ENCODE results near the gene MGAT3.
A peak's percentile ranks its signal among the peaks of the same experiment; 100 is the strongest.
"Not testable (repeated sequence)": the region's sequence is repeated elsewhere in the genome, so short reads cannot be mapped to it uniquely, and the experiment has no call there.

MGAT3 gene

DNA sequence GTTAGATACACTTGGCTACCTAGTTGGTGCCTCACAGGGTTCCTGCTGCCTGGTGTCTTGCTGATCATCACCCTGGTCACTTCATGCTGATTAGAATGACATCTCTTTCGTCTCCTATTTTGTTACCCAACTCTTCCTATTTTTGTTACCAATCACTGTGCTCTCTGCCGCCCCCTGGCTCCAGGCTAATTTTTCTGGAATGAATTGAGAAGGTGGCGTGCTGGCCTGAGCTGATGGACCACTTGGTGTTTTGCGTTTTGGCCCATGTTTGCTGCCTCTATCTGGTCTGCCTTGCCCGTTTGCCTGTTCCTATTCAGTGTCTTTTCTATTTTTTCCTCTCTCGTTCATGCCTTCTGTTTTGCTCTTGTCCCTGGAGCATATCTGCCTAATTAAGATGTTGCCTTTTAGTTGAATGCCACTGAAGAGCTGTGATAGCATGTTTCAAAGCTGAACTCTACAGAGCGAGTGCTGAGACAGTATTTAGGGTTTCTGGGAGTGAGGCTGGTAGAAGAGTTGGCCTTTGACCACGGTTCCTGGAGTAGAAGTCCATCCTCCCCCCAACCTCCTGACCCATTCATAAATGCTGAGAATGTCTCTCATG lies 57.7 kb downstream of the MGAT3 start:
- H3K9ac ChIP-seq (ENCODE audit: low read depth, low read length): no peak overlapping the region
- H3K9me3 ChIP-seq (ENCODE audit: control insufficient read depth, insufficient read depth, low read length): no peaks in the 10 kb centered on the region
- H3K27me3 ChIP-seq (ENCODE audit: control insufficient read depth, insufficient read depth, low read length): peaks cover 47% of the 10 kb centered on the region
- peaks cover 25% of the 10 kb centered on the region for H3K36me3 ChIP-seq (ENCODE audit: control insufficient read depth, insufficient read depth, low read length)
- H3K4me1 ChIP-seq (ENCODE audit: control insufficient read depth, insufficient read depth, low read length): peaks cover 3% of the 10 kb centered on the region
- H3K4me3 ChIP-seq (ENCODE audit: low read depth, low read length): no peak overlapping the region

DNA sequence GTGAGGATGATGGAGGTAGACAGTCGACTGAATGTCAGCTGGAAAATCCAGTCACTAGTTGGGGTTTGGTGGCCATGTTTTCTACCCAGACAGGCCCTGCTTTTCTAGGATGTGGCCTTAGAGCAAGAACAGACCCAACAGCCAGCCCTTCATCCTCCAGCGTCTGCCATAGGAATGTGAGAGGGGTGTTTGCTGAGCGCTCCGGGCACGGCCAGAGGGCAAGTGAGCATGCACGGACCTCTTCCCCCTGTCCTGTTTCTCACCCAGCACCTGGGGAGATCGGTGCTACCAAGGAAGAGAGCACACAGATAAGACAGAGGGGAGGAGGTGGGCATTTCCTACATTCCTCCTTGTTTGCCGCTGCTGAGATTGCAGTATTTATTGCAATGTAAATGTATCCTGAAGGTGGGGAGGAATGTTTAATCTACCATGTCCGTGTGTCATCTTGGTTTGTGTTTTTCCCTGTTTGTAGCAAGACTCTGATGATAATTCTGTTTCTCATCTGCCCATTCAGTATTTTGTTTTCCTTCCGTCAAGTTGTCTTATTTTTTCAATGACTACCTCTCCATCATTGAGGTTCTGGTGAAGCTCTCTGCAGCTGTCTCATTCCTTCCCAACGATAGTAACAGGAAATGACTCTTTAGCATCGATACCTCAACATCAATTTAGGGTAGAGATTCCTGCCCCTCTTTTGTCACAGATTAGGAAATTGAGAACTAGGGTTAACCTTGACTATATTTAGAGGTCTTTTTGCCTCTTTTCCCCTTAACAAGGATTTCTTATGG lies 58.6 kb downstream of the MGAT3 start:
- Histone ChIP-seq H3K9me3 (ENCODE audit: control insufficient read depth, insufficient read depth, low read length) (no peaks in the 10 kb centered on the region), H3K36me3 (ENCODE audit: control insufficient read depth, insufficient read depth, low read length) (peaks cover 26% of the 10 kb centered on the region), H3K9ac (ENCODE audit: low read depth, low read length) (no peak overlapping the region), H3K4me3 (ENCODE audit: low read depth, low read length) (no peak overlapping the region), H3K4me1 (ENCODE audit: control insufficient read depth, insufficient read depth, low read length) (peaks cover 3% of the 10 kb centered on the region), H3K27me3 (ENCODE audit: control insufficient read depth, insufficient read depth, low read length) (peaks cover 38% of the 10 kb centered on the region)

DNA sequence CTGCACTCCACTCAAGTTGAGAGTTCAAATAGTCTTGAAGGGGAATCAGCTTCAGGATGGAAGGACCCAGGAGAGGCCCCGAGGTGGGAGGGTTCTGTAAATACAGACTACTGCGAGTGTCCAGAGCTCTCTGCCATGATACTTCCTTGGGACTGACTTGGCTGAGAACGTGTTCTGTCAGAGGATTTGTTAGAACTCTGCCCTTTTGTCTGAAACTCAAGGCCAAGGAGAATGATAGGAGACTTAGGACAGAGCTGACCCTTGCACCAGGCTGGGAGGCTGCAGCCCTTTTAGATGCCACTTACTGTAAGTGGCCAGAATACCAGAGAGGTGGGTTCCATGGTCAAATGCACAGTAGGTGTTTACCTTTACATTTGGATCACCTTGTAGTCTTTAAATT lies 60.7 kb downstream of the MGAT3 start:
- no peak overlapping the region for H3K4me3 ChIP-seq (ENCODE audit: low read depth, low read length)
- peaks cover 5% of the 10 kb centered on the region for H3K4me1 ChIP-seq (ENCODE audit: control insufficient read depth, insufficient read depth, low read length)
- H3K36me3 ChIP-seq (ENCODE audit: control insufficient read depth, insufficient read depth, low read length): peaks cover 33% of the 10 kb centered on the region
- H3K9ac ChIP-seq (ENCODE audit: low read depth, low read length): no peak overlapping the region
- H3K9me3 ChIP-seq (ENCODE audit: control insufficient read depth, insufficient read depth, low read length): no peaks in the 10 kb centered on the region
- H3K27me3 ChIP-seq (ENCODE audit: control insufficient read depth, insufficient read depth, low read length): peaks cover 22% of the 10 kb centered on the region

DNA sequence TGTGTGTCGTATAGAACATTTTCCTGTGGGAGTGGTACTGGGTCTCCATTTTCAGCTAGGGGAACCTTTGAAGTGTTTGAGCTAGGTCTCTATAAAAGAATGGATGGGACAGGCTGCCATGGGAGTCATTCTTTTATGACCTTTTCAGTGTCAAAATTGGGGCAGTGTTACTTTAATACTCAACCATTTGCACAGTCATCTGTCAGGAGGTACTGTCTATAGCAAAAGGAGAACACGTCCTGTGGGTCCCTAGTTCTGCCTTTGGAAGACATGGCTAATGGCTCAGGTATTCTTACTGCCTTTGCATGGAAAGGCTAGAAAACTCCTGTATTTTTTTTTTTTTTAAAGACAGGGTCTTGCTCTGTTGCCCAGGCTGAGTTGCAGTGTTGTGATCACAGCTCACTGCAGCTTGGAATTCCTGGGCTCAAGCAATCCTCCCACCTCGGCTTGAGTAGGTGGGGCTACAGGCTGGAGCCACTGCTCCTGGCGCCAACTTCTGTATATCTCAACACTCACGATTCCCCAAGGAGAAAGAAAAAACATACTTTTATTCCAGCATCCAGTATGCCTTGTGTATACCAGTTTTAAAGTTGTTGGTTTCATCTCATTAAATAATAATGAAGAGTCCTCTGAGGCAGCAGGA lies 61.5 kb downstream of the MGAT3 start:
- no peaks in the 10 kb centered on the region for H3K9me3 ChIP-seq (ENCODE audit: control insufficient read depth, insufficient read depth, low read length)
- H3K4me3 ChIP-seq (ENCODE audit: low read depth, low read length): no peak overlapping the region
- H3K4me1 ChIP-seq (ENCODE audit: control insufficient read depth, insufficient read depth, low read length): peaks cover 5% of the 10 kb centered on the region
- H3K27me3 ChIP-seq (ENCODE audit: control insufficient read depth, insufficient read depth, low read length): peaks cover 20% of the 10 kb centered on the region
- peaks cover 41% of the 10 kb centered on the region for H3K36me3 ChIP-seq (ENCODE audit: control insufficient read depth, insufficient read depth, low read length)
- no peak overlapping the region for H3K9ac ChIP-seq (ENCODE audit: low read depth, low read length)

DNA sequence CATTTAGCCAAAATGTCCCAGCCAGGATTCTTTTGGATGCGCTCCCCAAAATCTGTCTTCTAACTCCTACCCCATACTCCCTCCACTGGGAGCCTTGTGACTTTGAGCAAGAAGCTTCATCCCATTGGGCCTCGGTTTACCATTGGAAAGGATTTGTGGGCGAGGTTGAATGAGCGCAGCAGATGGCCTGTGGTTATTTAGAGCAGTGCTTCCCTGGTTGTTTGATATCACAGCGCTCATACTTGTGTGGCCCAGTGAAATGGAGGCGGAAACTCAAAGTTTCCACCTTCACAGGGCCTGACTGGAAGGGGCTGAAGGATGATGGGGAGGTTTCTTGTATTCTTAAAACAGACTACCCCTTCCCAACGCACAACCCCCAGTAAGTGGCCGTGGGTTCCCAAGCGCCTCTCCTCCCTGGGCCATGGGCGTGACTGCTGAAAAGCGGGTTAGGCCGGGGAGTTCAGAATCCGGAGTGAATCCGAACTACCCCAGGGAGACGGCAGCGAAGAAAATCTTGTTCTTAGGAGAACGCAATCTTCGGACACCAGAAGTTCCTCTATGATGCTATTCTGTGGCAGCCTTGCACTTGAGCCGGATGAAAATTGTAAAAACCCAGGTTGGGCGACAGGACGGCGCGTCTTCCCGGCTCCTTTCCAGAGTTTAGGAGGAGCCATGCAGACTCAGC lies 62.3 kb downstream of the MGAT3 start:
- Histone ChIP-seq H3K9me3 (ENCODE audit: control insufficient read depth, insufficient read depth, low read length) (no peaks in the 10 kb centered on the region), H3K36me3 (ENCODE audit: control insufficient read depth, insufficient read depth, low read length) (peaks cover 41% of the 10 kb centered on the region), H3K27me3 (ENCODE audit: control insufficient read depth, insufficient read depth, low read length) (peaks cover 20% of the 10 kb centered on the region), H3K9ac (ENCODE audit: low read depth, low read length) (peak overlapping the region; percentile 82), H3K4me1 (ENCODE audit: control insufficient read depth, insufficient read depth, low read length) (peaks cover 5% of the 10 kb centered on the region), H3K4me3 (ENCODE audit: low read depth, low read length) (peak overlapping the region; percentile 90)

DNA sequence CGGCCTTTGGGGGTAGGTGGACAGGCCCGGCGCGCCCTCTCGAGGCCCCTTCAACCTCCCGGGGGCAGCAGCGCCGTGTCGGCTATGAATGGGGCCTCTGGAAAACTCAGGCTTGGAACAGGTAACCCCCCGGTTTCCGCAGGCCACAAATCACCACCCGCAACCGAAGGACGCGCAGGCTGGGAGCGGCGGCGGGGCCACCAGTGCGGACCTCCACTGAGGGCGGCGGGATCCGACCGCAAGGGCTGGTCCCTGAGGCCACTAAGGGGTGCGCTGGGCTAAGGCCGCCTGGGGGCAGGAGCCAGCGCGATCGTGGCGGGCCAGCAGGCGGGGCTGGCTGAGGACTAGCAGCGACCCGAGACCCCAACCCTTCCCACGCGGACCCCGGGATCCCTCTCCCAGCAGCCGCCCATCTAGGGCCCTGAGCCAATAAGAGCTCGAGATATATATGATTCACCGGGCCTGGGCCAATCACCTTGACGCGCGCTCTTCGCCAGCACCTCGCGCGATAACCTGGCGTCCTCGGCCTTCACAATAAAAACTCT lies 62.9 kb downstream of the MGAT3 start:
- Histone ChIP-seq H3K36me3 (ENCODE audit: control insufficient read depth, insufficient read depth, low read length) (peaks cover 45% of the 10 kb centered on the region), H3K9ac (ENCODE audit: low read depth, low read length) (peak overlapping the region; percentile 99), H3K4me1 (ENCODE audit: control insufficient read depth, insufficient read depth, low read length) (peaks cover 5% of the 10 kb centered on the region), H3K9me3 (ENCODE audit: control insufficient read depth, insufficient read depth, low read length) (no peaks in the 10 kb centered on the region), H3K4me3 (ENCODE audit: low read depth, low read length) (peak overlapping the region; percentile 90), H3K27me3 (ENCODE audit: control insufficient read depth, insufficient read depth, low read length) (peaks cover 20% of the 10 kb centered on the region)

DNA sequence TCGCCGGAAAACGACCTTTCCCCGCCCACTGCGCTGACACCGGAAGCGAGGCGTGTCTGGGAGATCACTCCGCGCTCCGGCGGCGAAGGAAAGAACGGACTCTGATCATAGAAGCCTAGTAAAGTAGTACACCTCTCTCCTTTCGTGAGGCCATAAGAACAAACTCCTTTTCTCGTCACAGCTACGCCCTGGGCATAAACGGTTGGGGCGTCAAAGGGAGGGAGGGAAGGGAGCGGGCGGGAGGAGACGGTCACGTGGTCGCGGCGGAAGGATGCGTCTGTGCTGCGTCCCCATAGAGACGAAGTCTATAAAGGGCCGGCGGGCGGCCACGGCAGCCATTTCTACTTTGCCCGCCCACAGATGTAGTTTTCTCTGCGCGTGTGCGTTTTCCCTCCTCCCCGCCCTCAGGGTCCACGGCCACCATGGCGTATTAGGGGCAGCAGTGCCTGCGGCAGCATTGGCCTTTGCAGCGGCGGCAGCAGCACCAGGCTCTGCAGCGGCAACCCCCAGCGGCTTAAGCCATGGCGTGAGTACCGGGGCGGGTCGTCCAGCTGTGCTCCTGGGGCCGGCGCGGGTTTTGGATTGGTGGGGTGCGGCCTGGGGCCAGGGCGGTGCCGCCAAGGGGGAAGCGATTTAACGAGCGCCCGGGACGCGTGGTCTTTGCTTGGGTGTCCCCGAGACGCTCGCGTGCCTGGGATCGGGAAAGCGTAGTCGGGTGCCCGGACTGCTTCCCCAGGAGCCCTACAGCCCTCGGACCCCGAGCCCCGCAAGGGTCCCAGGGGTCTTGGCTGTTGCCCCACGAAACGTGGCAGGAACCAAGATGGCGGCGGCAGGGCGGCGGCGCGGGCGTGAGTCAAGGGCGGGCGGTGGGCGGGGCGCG lies 63.7 kb downstream of the MGAT3 start, which contains the start of gene ATF4:
TSS of gene ATF4 (plus strand) at position 337 of the 880 bp plus-strand sequence. CDS start 884 bp downstream, outside the sequence.
- peaks cover 5% of the 10 kb centered on the region for H3K4me1 ChIP-seq (ENCODE audit: control insufficient read depth, insufficient read depth, low read length)
- peaks cover 39% of the 10 kb centered on the region for H3K36me3 ChIP-seq (ENCODE audit: control insufficient read depth, insufficient read depth, low read length)
- no peaks in the 10 kb centered on the region for H3K9me3 ChIP-seq (ENCODE audit: control insufficient read depth, insufficient read depth, low read length)
- peak within 1 kb of the TSS; percentile 90 for H3K4me3 ChIP-seq (ENCODE audit: low read depth, low read length)
- H3K9ac ChIP-seq (ENCODE audit: low read depth, low read length): peak within 1 kb of the TSS; percentile 99
- H3K27me3 ChIP-seq (ENCODE audit: control insufficient read depth, insufficient read depth, low read length): peaks cover 16% of the 10 kb centered on the region

DNA sequence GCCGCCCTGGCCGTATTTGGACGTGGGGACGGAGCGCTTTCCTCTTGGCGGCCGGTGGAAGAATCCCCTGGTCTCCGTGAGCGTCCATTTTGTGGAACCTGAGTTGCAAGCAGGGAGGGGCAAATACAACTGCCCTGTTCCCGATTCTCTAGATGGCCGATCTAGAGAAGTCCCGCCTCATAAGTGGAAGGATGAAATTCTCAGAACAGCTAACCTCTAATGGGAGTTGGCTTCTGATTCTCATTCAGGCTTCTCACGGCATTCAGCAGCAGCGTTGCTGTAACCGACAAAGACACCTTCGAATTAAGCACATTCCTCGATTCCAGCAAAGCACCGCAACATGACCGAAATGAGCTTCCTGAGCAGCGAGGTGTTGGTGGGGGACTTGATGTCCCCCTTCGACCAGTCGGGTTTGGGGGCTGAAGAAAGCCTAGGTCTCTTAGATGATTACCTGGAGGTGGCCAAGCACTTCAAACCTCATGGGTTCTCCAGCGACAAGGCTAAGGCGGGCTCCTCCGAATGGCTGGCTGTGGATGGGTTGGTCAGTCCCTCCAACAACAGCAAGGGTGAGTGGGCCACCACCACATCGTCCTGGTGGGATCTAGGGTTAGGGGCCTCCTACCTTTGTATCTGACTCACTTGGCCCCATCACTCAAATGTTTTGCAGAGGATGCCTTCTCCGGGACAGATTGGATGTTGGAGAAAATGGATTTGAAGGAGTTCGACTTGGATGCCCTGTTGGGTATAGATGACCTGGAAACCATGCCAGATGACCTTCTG lies 64.5 kb downstream of the MGAT3 start:
- not testable (repeated sequence) for H3K4me1 ChIP-seq (ENCODE audit: control insufficient read depth, insufficient read depth, low read length)
- H3K36me3 ChIP-seq (ENCODE audit: control insufficient read depth, insufficient read depth, low read length): peaks cover 37% of the 10 kb centered on the region

DNA sequence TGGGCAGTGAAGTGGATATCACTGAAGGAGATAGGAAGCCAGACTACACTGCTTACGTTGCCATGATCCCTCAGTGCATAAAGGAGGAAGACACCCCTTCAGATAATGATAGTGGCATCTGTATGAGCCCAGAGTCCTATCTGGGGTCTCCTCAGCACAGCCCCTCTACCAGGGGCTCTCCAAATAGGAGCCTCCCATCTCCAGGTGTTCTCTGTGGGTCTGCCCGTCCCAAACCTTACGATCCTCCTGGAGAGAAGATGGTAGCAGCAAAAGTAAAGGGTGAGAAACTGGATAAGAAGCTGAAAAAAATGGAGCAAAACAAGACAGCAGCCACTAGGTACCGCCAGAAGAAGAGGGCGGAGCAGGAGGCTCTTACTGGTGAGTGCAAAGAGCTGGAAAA lies 65.3 kb downstream of the MGAT3 start:
- H3K4me1 ChIP-seq (ENCODE audit: control insufficient read depth, insufficient read depth, low read length): not testable (repeated sequence)
- H3K36me3 ChIP-seq (ENCODE audit: control insufficient read depth, insufficient read depth, low read length): peaks cover 37% of the 10 kb centered on the region

More for the DNA sequence above, 64.5 kb downstream of the MGAT3 start:
- peak overlapping the region; percentile 99 for H3K9ac ChIP-seq (ENCODE audit: low read depth, low read length)
- peak overlapping the region; percentile 73 for H3K4me3 ChIP-seq (ENCODE audit: low read depth, low read length)
- H3K27me3 ChIP-seq (ENCODE audit: control insufficient read depth, insufficient read depth, low read length): peaks cover 13% of the 10 kb centered on the region
- H3K9me3 ChIP-seq (ENCODE audit: control insufficient read depth, insufficient read depth, low read length): not testable (repeated sequence)

DNA sequence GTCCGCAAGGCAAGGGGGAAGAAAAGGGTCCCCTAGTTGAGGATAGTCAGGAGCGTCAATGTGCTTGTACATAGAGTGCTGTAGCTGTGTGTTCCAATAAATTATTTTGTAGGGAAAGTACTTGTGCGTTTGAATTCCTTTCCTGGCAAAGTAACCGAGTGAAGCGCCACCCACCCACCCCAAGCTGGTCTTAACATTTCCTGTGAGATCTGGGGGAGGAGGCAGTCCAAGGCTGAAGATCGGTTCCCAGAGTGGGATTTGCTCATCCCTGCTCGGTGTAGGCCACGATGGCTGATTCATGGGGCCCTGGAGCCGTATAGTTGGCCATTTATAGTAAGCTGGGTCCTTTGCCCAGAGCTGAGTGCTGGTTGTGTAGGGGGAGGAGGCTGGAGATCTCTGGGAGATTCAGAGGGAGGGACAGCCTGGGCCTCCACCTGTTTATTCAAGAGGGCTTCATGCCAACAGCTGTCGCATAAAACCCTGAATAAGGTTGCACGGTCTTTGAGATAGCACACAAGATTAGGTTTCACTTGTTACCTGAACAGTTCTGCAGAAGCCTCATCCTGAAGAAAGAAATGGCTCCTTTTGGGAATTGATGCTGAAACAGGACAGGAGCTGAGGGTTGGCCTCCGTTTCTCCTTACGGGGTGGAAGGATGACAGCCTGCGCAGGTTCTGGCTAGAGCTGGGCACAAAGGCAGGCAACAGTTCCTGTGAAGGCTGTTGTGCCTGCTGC lies 65.9 kb downstream of the MGAT3 start:
- peaks cover 6% of the 10 kb centered on the region for H3K27me3 ChIP-seq (ENCODE audit: control insufficient read depth, insufficient read depth, low read length)
- no peaks in the 10 kb centered on the region for H3K9me3 ChIP-seq (ENCODE audit: control insufficient read depth, insufficient read depth, low read length)
- H3K4me3 ChIP-seq (ENCODE audit: low read depth, low read length): peak overlapping the region; percentile 36
- peaks cover 5% of the 10 kb centered on the region for H3K4me1 ChIP-seq (ENCODE audit: control insufficient read depth, insufficient read depth, low read length)
- peaks cover 37% of the 10 kb centered on the region for H3K36me3 ChIP-seq (ENCODE audit: control insufficient read depth, insufficient read depth, low read length)
- no peak overlapping the region for H3K9ac ChIP-seq (ENCODE audit: low read depth, low read length)

More for the DNA sequence above, 65.3 kb downstream of the MGAT3 start:
- Histone ChIP-seq H3K9ac (ENCODE audit: low read depth, low read length) (peak overlapping the region; percentile 99), H3K4me3 (ENCODE audit: low read depth, low read length) (peak overlapping the region; percentile 73), H3K27me3 (ENCODE audit: control insufficient read depth, insufficient read depth, low read length) (peaks cover 11% of the 10 kb centered on the region)
- not testable (repeated sequence) for H3K9me3 ChIP-seq (ENCODE audit: control insufficient read depth, insufficient read depth, low read length)

Data from iPS-15b (cell line).